HG03025 (cell line): ENCODE data around the gene NLRP6.

Experiments
- ATAC-seq: cut with Tn5 transposase; IDR thresholded peaks from one replicate; pipeline ENCODE4 v1.9.1; 2021; ENCODE audit warnings: mild to moderate bottlenecking, moderate library complexity; ENCODE audit not compliant: unreplicated experiment, low FRiP score

Gene NLRP6

GRCh38 chr11:255176-255575 is 23.0 kb upstream of the NLRP6 start:
- ATAC-seq: no peak

DNA sequence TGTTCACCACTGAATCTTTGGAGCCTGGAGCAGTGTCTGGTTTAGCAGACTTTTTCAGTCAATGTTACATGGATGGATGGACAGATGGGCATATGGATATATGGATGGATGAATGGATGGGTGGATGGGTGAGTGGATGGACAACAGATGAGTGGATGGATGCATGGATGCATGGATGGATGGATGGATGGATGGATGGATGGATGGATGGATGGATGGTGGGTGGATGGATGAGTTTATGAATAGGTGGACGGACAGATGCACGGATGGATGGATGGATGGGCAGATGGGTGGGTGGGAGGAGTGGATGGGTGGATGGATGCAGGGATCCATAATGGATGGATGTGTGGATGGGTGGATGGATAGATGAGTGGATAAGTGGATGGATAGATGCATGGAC is 22.4 kb upstream of the NLRP6 start:
- ATAC-seq: no peak

- ATAC-seq: no peak
Observed at GRCh38 chr11:256952-257737, 21.1 kb upstream of the NLRP6 start.

DNA sequence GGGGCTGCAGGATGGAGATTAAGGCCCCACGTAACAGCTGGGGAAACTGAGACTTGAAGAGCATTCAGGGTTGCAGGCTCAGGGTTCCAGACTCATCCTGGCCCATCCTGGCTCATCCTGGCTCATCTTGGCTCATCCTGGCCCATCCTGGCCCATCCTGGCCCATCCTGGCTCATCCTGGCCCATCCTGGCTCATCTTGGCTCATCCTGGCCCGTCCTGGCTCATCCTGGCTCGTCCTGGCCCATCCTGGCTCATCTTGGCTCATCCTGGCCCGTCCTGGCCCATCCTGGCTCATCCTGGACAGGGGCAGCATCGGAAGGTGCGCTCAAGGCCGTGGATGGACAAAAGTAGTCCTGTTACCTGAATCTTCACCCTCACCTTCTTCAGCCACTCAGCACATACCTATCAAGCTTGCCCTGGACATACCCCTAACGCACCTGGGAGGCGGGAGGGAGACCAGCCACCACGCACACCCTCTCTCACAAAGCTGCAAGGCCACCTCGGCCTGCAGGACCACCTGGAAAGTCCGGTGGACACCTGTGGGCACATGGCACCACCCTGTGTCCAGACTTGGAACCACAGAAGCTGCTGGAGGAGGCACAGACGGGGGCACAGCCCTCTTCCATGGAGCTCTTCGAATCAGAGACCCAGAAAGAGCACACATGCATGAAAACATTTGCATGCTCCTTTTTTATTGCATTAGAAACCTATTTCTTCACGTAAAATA is 20.3 kb upstream of the NLRP6 start:
- no peak for ATAC-seq

- ATAC-seq: no peak
Observed at GRCh38 chr11:259413-259812, 18.8 kb upstream of the NLRP6 start.

GRCh38 chr11:261624-262023 is 16.6 kb upstream of the NLRP6 start:
- no peak for ATAC-seq

DNA sequence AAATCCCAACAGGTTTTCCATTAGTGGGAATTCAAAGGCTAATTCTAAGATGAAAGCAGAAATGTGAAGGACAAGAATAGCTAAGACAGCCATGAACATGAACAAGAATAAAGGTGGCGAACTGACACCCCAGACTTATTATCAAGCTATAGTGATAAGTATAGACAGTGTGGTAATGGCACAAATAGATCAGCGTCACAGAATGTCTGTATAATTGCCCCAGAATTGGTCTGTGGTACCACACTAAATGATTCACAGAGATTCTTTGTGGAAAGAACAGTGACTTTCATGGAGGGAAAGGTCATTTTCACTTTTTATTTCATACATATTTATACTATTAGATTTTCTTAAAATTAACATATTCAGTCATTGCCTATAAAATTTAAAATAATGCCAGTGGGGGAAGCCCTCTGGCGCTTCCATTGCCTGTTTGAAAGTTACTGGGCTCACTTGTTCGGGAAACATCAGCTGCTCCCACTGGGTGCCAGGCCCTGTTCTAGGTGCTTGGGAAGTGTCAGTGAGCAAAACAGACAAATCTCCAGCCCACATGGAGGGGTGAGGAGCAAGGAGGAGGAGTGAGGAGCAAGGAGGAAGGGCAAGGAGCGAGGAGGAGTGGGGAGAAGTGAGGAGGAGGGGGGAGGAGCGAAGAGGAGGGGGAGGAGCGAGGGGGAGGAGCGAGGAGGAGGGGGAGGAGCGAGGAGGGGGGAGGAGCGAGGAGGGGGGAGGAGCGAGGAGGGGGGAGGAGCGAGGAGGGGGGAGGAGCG is 11.3 kb upstream of the NLRP6 start:
- no peak for ATAC-seq

GRCh38 chr11:267491-267994 is 10.7 kb upstream of the NLRP6 start:
- ATAC-seq: no peak

- peak; percentile 45 for ATAC-seq
Observed at GRCh38 chr11:268716-269145, 9.5 kb upstream of the NLRP6 start.

DNA sequence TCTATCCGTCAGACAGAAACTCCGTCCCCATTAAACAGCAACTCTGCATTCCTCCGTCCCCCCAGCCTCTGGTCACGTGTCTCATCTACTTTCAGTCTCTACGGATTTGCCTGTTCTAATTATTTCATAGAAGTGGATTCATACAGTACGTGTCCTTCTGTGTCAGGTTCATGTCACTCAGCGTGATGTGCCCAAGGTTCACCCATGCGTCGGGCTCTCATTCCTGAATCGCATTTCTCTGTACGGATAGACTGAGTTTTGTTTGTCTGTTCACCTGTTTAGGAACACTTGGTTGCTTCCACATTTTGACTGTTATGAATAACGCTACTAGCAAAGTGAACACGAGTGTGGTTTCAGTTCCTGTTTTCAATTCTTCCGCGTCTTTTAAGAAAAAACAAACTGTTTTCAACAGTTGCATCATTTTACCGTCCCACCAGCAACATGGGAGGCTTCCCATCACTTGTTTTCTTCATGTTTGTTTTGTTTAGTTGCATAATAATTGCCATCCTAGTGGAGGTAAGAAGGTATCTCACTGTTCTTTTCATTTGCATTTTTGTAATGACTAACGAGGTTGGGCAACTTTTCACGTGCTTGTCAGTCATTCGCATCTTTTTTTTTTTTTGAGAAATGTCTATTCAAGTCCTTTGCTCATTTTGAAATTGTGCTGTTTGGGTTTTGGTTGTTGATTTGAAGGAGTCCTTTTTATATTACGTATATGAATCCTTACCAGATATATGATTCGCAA is 8.9 kb upstream of the NLRP6 start:
- ATAC-seq: peak; percentile 66

DNA sequence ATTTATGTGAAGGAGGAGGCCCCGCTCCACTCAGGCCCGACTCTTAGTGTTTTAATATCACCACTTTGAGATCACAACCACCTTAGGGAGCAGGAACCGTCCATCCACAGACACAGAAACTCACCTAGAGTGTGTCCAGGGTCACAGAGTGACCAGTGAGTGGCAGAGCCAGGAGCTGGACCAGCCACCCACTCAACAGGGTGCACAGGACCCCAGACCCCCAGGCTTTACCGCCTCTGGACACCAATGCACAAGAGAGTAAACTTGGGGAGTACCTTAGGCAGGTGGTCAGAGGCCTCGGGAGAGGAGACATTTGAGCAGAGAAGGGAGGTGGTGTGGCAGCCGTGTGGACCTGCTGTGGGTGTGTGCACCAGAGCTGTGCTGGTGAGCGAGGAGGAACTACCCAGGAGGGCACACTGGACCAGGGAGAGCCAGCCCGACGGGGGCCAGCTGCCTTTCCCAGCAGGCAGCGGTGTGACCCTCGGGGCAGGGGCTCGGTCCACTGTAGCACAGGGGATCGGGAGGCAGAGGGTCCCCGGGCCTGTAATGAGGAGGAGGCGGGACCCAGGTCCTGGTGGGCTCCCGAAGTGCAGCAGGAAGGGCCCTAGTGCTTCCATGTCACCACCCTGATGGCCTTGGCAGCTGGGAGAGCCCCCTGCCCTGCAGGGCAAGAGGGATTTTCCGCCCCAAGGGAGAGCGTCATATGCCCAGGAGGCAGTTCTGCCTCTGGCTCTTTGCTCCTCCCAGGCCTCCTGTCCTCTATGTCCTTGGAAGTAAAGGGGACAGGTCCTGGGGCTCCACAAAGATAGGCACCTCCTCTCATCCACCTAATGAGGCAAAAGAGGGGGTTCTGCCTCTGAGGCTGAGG is 7.5 kb upstream of the NLRP6 start:
- ATAC-seq: no peak

- no peak for ATAC-seq
Observed at GRCh38 chr11:271319-271715, 6.9 kb upstream of the NLRP6 start.

- no peak for ATAC-seq
Observed at GRCh38 chr11:272195-272930, 5.8 kb upstream of the NLRP6 start.

GRCh38 chr11:272931-273198 is 5.3 kb upstream of the NLRP6 start:
- no peak for ATAC-seq

- ATAC-seq: no peak
Observed at GRCh38 chr11:276219-276618, 2.0 kb upstream of the NLRP6 start.

GRCh38 chr11:279040-279965 is 1.1 kb downstream of the NLRP6 start:
- no peak for ATAC-seq

DNA sequence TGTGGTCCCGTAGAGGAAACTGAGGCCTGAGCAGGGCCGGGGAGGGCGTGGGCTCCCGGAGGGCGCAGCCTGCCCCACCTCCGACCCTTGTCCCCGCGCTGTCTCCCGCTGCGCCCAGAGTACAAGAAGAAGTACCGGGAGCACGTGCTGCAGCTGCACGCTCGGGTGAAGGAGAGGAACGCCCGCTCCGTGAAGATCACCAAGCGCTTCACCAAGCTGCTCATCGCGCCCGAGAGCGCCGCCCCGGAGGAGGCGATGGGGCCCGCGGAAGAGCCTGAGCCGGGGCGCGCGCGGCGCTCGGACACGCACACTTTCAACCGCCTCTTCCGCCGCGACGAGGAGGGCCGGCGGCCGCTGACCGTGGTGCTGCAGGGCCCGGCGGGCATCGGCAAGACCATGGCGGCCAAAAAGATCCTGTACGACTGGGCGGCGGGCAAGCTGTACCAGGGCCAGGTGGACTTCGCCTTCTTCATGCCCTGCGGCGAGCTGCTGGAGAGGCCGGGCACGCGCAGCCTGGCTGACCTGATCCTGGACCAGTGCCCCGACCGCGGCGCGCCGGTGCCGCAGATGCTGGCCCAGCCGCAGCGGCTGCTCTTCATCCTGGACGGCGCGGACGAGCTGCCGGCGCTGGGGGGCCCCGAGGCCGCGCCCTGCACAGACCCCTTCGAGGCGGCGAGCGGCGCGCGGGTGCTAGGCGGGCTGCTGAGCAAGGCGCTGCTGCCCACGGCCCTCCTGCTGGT is 1.9 kb downstream of the NLRP6 start:
- ATAC-seq: no peak
